ENCODE data around the gene FES. TPM values are rescaled to one million over a fixed set of nuclear protein-coding genes. Genes with fewer than 3 reads are reported as not detected.

The FES gene
- total and polyA plus RNA-seq, 2 of the 13 experiments (the other 11 are each of a cell fraction or from before 2014, with no cell fraction given): 4.0 to 9.5 TPM

DNA sequence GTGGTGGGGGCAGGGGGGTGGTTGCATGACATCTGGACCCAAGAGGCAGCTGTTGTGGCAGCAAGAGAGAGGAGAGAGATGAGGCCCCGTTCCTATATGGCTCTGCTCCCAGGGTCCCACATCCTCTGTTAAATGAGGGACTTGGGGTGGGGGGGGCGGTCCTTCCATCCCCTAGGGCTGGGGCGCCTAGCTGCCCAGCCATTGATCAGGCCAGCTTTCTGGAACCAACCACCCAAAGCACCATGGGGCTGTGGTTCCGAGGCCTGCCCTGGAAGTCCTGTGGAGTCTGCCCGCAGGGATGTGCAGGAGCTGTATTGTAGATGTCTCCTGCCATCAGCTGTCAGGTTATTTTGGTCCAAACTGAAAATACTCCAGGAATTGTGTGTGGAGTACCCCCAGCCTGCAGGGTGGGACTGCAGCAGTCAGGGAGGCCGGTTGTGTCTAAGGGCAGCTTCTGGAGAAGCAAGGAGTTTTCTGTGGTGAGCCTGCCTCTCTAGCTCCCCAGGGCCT, 10.8 kb upstream of the FES start:
- peak overlapping the region; percentile 85 for H3K4me2 ChIP-seq (ENCODE audit: low read depth, low read length)
- H3K27me3 ChIP-seq (ENCODE audit: control insufficient read depth in 1 of 2, insufficient read depth in 2 of 2, low read length in 2 of 2): peaks cover 0 to 22% of the 10 kb centered on the region in 2 experiments; a peak in 2 of 5 replicates
- no CpG with 5 or more reads among the region's 6 CpGs for WGBS (ENCODE audit: low lambda C conversion rate)
- peaks cover 2 to 29% of the 10 kb centered on the region in 2 experiments; a peak in 3 of 5 replicates for H3K36me3 ChIP-seq (replicated peaks in 1 of 2; ENCODE audit: control insufficient read depth in 1 of 2, insufficient read depth in 2 of 2, low read length in 2 of 2)
- ChIA-PET POLR2A (interaction anchor here (0.8 to 2.6 kb wide), 10 partner anchors 10 to 208 kb away, joined by 3 to 65 read pairs (median 9); partner anchors contain the start of genes BLM, FES, HDDC3 and MAN2A2), CTCF (ENCODE audit: low intra/inter-chr PET ratio, low total read pairs) (no interaction called here)
- H3K4me3 ChIP-seq (replicated peaks in 1 of 3; ENCODE audit: insufficient read depth in 1 of 3, low read depth in 2 of 3, low read length in 3 of 3): peak overlapping the region; percentile 72 to 74 (median 73); a peak in 5 of 6 replicates
- no peak overlapping the region for H2AFZ ChIP-seq (ENCODE audit: low read length)
- no peaks in the 10 kb centered on the region for H3K9me3 ChIP-seq (ENCODE audit: low read length)
- ATAC-seq: peak; percentile 43
- BruUV-seq (replicated peaks): no TSS peak
- DNase-seq (ENCODE audit: low spot score): no peak
- TF ChIP-seq ZEB1 (IDR thresholded peaks at IDR 0.05; ENCODE audit: insufficient replicate concordance, low read depth): peak; percentile 1
- no peak for TF ChIP-seq RAD51 (IDR thresholded peaks at IDR 0.05; ENCODE audit: borderline replicate concordance)
- TF ChIP-seq ZNF441 (CRISPR knock-in tag; IDR thresholded peaks at IDR 0.05; ENCODE audit: borderline replicate concordance): no peak
- no peak for TF ChIP-seq HDAC6 (IDR thresholded peaks at IDR 0.05; ENCODE audit: low read depth, low read length)
- 0 out of 2 replicates have a peak, but pooled peaks have one; percentile 26 for TF ChIP-seq ZNF142 (CRISPR knock-in tag; IDR thresholded peaks at IDR 0.05)
- no peak for TF ChIP-seq RAD21 (CRISPR knock-in tag; IDR thresholded peaks at IDR 0.05)
- TF ChIP-seq ZNF749 (CRISPR knock-in tag; IDR thresholded peaks at IDR 0.05; ENCODE audit: borderline replicate concordance): no peak
- no peak for TF ChIP-seq ZNF407 (CRISPR knock-in tag; IDR thresholded peaks at IDR 0.05; ENCODE audit: not compliant biosample characterization)
- peak; percentile 32 for TF ChIP-seq U2AF1 (optimal IDR thresholded peaks at IDR 0.05; ENCODE audit: low read depth, low read length)
- in situ Hi-C loops (cut with HindIII; ENCODE audit: extremely low pct_ligation_motif_present, low pct_unique_long_range_greater_than_20kb) (no loop called here), intact Hi-C loops (cut with micrococcal nuclease; ENCODE audit: unreplicated experiment) (loop anchor here (5.0 kb wide), 1 partner anchor 381 kb away; no protein-coding TSS in a partner anchor)
- H3K4me1 ChIP-seq (ENCODE audit: insufficient read depth, low read length): peaks cover 60% of the 10 kb centered on the region
- H4K20me1 ChIP-seq (ENCODE audit: insufficient read depth, low read length): peaks cover 25% of the 10 kb centered on the region; the same call in 1 of the 2 replicates
- peak overlapping the region; percentile 35 for H3K27ac ChIP-seq (ENCODE audit: extremely low read length, insufficient read depth, low read length)
- no peak overlapping the region for H3K9ac ChIP-seq (ENCODE audit: insufficient read depth, low read depth, low read length)
- peaks cover 10% of the 10 kb centered on the region for H3K79me2 ChIP-seq (ENCODE audit: insufficient read depth, low read length)
- FAIRE-seq: no peak

Data from HepG2 (cell line).